NCI-H2227 (cell line): ENCODE data around the gene BHLHE23.

Experiments used
- DNase-seq: peaks from one replicate; lab custom pipeline; 2025; ENCODE audit not compliant: unreplicated experiment; lab: John Stamatoyannopoulos, UW

The BHLHE23 gene

DNA sequence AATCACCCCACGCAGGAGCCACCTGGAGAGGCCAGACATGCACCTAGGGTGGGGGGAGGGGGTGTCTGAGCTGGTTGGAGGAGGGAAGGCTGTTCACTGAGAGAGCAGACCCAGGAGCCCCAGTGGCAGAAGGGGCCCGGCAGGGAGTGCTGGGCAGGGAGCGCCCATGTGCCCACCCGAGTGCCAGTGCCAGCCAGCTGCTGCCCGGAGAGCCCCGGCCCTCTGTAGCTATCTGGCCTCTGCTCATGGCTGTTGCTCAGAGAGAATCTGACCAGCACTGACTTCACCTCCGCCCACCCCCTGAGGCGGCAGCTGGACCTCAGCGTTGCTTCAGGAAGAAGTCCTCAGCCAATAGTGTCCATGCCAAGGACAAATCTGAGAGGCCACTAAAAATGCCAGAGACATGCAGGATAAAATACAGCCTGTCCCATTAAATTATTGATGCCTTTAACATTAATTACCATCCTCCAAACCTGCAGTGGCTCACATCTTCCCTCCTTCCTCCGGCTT, 31.5 kb downstream of the BHLHE23 start:
- DNase-seq, result no peak

DNA sequence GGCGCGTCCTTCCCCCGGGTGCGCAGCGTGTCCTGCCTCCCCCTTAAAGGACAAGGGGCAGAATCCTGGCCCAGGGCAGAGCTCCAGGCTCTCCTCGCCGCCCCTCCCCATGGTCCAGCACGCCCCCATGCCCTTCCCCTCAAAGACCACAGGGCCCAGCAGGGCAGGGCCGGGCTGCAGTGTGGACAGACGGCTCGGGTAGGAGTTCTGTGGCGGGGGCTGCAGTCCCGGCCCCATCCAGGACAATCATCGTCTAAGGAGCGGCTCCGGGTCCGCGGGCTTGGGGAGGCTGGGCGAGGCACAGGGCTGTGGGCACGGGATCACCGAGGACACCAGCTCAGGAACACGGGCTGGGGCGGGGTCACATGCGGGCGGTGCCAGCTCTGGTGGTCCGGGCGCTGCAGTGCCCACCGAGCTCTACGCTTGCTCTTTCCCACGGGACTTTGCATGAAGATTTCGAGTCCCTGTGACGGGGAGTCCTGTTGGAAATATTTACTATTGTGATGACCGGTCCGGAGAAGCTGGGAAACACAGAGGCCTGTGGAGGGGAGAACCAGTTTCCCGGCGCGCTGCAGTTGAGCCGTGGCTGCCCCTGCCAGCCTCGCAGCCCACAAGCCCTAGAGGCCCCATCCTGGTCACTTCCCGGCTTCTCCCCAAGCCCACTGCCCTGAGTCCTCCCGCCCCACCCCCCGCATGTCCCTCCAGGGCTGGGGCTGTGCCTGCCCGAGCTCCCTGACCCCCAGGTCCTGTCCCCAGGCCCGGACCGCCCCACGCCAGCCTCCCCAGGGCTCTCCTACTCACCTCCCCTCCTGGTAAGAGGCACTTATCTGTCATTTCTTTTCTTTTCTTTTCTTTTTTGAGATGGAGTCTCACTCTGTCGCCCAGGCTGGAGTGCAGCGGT, 33.7 kb downstream of the BHLHE23 start:
- DNase-seq, result no peak

DNA sequence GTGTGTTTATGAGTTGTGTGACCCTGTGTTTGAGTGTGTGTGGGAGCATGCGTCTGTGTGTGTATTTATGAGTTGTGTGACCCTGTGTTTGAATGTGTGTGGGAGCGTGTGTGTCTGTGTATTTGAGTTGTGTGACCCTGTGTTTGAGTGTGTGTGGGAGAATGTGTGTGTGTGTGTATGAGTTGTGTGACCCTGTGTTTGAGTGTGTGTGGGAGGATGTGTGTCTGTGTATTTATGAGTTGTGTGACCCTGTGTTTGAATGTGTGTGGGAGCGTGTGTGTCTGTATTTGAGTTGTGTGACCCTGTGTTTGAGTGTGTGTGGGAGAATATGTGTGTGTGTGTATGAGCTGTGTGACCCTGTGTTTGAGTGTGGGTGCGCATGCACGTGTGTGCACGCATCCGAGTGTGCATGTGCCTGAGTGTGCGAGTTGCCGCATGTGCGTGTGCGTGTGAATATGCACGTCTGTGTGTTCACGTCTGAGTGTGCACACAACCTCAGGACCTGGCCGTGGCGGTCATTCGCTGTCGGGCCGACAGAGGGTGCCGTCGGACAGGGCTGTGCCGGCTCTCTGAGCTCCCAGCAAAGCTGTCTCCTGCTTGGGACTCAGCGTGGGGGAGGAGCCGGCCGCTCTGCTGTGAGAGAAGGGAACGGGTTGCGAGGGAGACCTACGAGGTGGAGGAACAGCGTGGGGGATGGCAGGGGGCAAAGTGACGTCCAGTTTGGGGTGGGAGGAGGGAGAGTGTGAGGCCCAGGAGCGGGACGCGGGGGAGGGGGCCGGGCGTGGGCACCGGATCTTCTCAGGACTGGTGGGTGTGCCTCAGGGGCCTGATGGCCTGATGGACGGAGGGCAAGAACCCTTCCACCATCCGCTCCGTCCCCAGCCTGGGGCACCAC, 34.6 kb downstream of the BHLHE23 start:
- peak; percentile 89 for DNase-seq

DNA sequence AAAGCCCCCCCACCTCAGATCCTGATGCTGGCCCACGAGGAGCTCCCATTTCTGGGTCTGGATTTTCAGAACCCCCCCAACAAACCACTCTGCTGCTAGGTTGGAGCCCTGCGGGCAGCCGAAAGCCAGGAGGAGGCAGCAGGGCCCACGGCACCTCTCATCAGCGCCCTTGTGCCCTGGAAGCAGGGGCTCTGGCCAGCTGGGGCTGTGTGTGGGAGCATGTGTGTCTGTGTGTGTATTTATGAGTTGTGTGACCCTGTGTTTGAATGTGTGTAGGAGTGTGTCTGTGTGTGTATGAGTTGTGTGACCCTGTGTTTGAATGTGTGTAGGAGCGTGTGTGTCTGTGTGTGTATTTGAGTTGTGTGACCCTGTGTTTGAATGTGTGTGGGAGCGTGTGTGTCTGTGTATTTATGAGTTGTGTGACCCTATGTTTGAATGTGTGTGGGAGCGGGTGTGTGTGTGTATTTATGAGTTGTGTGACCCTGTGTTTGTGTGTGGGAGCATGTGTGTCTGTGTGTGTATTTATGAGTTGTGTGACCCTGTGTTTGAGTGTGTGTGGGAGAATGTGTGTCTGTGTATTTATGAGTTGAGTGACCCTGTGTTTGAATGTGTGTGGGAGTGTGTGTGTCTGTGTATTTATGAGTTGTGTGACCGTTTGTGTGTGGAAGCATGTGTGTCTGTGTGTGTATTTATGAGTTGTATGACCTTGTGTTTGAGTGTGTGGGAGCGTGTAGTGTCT, 35.4 kb downstream of the BHLHE23 start:
- no peak for DNase-seq

DNA sequence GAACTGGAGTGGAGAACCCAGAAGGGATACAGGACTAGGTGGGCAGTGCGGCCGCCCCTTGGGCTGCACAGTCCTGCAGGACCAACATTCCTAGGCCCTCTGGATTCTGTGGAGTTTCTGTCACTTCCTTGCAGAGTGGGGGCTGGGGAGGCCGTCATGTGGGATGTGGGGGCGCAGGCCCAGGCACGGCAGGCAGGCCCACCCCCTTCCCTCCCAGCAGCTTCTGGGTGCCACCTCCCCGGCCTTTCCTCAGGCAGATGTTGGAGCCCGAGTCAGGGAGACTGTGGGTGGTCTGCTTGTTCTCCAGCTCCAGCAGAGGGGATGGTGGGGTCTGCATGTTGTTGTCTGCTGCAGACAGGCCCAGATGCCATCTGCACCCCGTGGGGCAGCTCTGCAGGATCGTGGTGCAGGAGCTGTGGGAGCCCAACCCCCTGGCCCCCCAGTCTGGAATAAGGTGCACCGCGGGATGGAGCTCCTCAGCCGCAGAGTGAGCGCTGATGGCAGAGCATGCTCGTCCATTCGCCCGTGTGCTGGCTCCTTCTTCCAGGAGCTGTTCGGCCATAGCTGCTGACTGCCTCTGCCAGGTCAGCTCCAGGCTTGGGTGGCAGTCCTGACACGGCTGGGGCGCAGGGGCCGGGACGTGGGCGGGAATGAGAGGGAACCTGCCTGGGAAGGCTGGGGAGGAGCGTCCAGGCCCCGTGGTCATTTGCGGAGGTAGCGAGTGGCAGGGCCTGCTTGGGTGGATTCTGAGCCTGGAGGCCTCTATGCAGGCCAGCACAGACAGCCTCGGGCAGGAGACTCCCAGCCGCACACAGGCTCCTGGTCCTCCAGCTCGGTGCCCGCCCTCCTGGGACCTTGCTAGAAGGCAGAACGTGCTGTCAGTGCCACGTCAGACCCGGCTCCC, 36.2 kb downstream of the BHLHE23 start:
- DNase-seq, result no peak

DNA sequence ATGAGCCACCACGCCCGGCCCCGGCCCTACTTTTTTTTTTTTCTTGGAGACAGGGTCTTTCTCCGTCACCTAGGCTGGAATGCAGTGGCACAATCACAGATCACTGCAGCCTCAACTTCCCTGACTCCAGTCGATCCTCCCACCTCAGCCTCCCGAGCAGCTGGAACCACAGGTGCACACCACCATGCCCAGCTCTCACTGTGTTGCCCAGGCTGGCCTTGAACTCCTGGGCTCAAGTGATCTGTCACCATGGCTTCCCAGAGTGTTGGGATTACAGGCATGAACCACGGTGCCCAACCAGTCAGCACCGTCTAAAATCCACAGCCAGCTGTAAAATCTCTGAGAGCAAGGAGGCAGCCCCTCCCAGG, 36.8 kb downstream of the BHLHE23 start:
- DNase-seq, result no peak

DNA sequence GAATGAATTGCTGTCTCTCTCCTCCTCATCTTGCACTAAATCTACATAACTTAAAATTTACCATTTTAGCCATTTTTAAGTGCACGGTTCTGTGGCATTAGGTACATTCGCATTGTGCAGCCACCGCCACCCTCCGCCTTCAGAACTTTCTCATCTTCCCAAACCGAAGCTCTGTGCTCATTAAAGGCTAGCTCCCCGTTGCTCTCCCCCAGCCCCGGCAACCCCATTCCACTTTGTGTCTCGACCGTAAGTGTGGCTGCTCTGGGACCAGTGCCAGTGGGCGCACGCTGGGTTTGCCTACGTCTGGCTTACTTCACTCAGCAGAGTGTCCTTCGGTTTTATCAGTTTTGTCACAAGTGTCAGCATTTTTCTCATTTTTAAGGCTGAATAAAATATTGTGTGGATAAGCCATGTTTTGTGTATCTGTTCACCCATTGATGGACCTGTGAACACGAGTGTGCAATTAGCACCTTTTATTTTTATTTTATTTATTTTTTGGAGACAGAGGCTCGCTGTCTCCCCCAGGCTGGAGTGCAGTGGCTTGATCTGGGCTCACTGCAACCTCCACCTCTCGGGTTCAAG, 37.5 kb downstream of the BHLHE23 start:
- DNase-seq, result no peak

DNA sequence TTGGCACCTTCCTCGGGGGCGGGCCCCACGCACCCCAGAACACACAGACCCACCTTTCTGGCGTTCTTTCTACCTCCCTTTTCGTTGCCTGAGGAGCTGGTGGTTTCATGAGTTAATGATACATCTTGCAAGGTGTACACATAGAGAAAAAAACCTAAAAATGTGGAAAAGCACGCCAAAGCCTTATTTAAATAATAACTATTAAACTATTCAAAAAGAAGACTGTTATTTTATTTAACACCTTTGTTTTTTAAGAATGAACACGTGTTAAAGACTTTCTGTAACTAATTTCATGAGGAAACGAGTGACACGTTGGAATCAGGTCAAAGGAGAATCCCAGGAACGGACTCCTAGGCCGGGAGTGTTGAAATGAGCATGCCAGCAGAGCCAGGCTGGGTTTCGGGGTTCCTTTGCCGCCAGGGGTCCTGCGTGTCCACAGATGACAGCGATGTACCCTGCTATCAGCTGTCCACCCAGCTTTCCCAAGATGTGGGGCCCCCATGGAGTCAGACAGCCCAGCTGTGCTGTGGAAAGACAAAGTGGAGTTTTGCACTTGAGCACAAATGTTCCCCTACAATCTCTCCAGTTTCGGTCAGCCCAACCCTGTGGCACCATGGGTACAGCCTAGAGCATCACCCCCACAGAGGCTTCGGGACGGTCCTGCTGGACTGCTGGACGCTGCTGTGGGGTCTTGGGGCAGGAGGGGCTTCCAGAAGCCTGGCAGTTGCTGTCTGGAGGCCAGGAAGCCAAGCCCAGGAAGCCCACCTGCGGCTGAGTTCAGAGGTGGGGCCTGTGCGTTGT, 38.2 kb downstream of the BHLHE23 start:
- DNase-seq, result no peak

DNA sequence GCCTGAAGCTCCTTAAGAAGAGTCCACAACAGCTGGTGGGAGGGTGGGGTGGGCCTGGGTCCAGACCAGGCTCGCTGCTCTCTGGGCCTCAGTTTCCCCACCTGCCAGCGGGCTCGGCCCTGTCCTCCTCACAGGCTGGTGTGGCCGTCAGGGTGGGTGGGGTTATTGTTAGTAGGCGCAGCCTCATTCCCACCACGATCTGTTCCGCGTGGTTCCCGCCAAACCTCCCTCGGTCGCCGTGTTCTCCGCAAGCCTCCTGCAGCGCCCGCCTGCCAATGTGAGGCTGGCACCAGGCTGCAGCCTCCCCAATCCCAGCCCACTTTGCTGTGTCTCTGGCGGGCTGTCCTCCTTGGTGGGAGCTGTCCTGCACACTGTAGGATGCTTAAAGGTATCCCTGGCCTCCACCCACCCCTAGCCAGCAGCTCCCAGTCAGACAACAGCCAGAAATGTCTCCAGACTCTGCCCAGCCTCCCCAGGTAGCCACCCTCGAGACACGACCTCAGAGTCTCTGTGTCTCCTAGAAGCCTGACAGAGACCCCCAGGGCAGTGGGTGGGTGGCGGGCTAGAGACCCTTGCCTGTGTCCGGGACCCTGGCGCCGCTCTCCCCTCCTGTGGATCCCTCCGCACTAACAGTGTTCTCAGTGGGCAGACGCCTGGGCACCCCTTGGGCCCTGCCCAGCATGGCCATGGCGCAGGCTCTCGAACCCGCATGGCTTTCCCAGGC, 39.0 kb downstream of the BHLHE23 start:
- DNase-seq, result no peak

DNA sequence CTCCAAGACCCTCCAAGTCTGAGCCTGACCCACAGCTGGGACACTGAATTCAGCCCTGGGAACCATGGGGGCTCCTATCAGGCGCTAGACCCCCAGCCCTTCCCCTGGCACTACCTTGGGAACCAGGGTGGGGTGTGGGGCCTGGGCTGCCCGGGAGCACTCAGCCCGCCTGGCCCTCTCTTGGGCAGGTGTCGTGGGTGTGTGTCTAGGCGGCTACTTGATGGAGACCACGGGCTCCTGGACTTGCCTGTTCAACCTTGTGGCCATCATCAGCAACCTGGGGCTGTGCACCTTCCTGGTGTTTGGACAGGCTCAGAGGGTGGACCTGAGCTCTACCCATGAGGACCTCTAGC, 39.6 kb downstream of the BHLHE23 start:
- no peak for DNase-seq

DNA sequence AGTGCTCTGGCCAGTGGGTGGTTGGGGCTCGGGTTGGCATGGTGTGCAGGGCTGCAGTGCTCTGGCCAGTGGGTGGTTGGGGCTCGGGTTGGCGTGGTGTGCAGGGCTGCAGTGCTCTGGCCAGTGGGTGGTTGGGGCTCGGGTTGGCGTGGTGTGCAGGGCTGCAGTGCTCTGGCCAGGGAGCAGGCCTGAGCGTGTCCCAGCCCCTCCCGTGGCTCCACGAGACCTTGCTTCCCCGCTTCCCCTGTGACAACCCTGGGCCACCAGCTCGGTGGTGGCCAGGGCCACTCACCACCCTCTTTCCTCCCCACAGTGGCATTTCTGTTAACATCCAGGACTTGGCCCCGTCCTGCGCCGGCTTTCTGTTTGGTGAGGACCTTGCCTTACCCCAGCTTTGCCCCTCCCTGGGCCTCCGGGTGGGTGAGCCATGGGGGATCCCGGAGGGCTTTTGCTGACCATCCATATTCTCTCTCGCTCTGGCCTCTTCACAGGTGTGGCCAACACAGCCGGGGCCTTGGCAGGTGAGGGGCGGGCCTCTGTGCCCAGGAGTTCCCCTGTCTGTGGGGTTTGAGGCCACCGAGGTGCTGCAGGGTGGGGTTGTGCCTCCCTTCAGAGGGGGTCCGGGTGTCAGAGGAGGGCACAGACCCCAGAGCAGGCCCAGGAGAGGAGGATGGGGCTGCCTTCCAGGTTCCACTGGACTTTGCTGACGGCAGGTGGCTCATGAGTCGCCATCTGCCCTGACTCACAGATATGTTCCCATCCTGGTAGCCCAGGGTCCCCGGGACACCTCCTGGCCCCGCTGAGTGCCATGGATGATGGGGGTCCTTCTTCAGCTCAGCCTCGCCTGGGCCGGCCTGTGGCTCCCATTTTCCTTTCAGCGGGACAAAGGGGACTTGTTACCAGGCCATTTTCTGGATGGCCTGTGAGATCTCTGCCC, 40.3 kb downstream of the BHLHE23 start:
- DNase-seq, result no peak

DNA sequence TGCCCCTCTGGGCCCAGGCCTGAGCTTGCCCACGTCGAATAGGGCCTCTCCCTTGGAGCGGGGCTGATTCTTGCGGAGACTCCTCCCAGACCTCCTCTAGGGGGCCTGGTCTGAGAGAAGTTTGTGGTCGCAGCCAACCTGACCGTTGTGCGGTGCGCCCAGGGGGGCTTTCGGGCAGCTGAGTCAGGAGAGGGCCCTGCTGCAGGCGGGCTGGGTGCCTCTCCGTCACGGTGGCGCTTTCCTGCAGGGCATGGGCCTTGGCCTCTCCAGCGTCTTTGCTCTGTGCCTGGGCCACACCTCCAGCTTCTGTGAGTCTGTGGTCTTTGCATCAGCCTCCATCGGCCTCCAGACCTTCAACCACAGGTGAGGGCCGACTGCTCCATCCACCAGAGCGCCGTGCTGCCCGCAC, 41.4 kb downstream of the BHLHE23 start:
- no peak for DNase-seq

DNA sequence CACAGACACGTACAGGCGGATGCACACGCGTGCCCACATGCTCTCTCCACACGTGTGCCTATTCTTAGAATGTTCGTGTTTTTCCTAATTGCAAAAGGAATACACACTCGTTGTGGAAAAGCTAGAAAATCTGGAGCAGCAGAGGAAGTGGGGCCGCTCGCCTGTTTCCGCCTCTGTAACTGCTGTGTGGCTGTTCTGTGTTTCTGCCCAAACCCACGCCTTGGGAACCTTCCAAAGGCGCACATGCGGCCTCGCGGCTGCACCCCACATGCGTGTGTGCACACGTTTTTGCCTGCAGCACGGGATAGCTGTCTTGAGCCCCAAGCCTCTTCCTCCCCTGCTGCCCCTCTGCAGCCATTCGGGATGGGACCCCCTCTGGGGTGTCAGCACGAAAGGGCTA, 42.1 kb downstream of the BHLHE23 start:
- no peak for DNase-seq

DNA sequence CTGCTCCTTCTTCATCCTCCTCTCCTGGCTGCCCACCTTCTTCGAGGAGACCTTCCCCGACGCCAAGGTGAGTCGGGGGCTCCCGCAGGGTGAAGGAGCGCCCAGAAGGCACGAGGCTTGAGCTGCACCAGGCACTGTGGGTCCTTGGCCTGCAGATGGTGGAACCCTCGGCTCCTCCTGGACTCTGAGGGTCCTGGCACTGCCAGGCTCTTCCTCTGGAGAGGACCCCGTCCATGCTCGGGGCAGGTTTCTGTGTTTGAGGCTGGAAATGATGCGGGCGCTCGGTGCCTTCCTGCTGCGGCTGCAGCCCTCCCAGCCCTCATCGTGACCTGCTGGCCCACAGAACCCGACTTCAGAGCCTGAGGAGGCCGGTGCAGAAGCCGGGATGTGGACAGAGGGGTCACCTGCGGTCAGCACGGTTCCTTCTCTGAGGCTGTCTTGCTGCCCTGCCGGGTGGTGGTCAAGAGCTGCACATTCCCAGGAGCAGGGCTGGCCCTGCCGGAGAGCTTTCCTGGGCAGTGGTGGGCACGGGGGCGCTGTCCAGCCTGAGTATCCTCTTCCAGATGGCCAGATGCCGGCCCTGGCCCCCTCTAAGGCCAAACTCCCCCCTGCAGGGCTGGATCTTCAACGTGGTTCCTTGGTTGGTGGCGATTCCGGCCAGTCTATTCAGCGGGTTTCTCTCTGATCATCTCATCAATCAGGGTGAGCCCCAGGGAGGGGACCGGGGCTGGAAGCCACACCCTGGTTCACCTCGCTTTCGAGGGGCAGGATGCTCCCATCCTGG, 43.0 kb downstream of the BHLHE23 start:
- no peak for DNase-seq

DNA sequence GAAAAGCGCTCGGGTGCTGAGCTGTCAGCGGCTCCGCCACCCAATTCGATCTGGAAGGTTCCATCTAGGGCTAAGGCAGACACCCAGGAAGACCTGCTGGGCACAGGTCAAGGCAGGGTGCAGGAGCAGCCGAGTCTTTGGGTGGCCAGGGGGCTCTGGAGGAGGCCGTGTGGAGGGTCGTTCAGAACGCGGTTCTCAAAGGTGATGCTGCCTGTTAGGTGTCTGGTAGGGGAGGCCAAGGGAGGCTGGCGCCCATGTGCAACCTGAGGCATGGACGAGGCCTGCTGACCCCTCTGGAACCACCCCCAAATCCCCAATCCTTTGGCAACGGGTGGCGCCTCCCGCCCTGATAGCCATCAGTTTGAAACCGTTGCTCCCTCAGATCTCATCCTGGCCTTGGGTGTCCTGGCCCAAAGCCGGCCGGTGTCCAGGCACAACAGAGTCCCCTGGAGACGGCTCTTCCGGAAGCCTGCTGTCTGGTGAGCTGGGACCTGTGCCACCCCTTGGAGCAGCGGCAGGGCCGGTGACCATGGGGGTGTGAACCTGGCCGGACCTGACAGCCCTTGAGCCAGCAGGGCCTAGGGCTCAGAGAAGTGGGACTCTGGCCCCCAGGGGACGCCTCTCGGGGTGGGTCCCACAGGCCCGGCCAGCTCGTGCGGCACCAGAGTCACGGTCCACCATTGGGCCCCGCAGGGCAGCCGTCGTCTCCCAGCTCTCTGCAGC, 43.7 kb downstream of the BHLHE23 start:
- no peak for DNase-seq
